Endothelial cell of umbilical vein (primary cell): ENCODE data around the gene PRDM11. TPM values are rescaled to one million over a fixed set of nuclear protein-coding genes. Genes with fewer than 3 reads are reported as not detected.

Experiments
- BruUV-seq: library from RNA; stranded (reverse); fragments of 400-500 nt; replicated peaks from 2 replicates; lab custom pipeline; 2021; lab: Mats Ljungman, UMichigan
- CTCF ChIA-PET: fragments of 300-600, 350-600 bp; sonication (Branson Sonifier 250); formaldehyde crosslinking; loops from one replicate; lab custom pipeline; 2021; ENCODE audit warnings: antibody characterized with exemption, inconsistent platforms; lab: Charles Lee
- POLR2A ChIA-PET: fragments of 300-600, 350-600 bp; sonication (Branson Sonifier 250); formaldehyde crosslinking; loops from one replicate; lab custom pipeline; 2021; ENCODE audit warnings: antibody characterized with exemption, inconsistent platforms; lab: Charles Lee
- DNase-seq: peaks from one replicate; pipeline ENCODE4 v3.0.0-alpha.2; 2011; ENCODE audit warnings: low read depth, low spot score
- FAIRE-seq: peaks from 2 replicates; lab custom pipeline; 2011; peaks lifted over from hg19 to GRCh38; lab: Jason Lieb, UNC
- H2AFZ ChIP-seq: 2 replicates; pipeline ENCODE4 v1.6.0; 2012; ENCODE audit warnings: low read depth, low read length, control low read depth, inconsistent platforms
- H3K27ac ChIP-seq: 2 replicates; pipeline ENCODE4 v1.5.1; 2011; ENCODE audit warnings: low read depth, mild to moderate bottlenecking, control low read depth, low read length, moderate library complexity; ENCODE audit not compliant: insufficient read depth
- H3K27me3 ChIP-seq, 2 experiments: 2 replicates each; pipeline versions ENCODE4 v1.6.0 to v1.6.1; 2011; ENCODE audit warnings: low read length in 2 of 2, mixed read lengths in 1 of 2; ENCODE audit not compliant: control insufficient read depth in 2 of 2, insufficient read depth in 2 of 2
- H3K36me3 ChIP-seq, 2 experiments: 2 replicates in 1 of 2; 3 replicates in 1 of 2; pipeline ENCODE4 v1.5.1; 2011; ENCODE audit warnings: low read length in 2 of 2, mild to moderate bottlenecking in 1 of 2, moderate library complexity in 1 of 2; ENCODE audit not compliant: control insufficient read depth in 2 of 2, insufficient read depth in 2 of 2; ENCODE audit errors: extremely low read depth in 1 of 2
- H3K4me1 ChIP-seq: 3 replicates; pipeline ENCODE4 v1.5.1; 2011; ENCODE audit warnings: mild to moderate bottlenecking, low read length; ENCODE audit not compliant: control insufficient read depth, insufficient read depth; ENCODE audit errors: extremely low read depth
- H3K4me2 ChIP-seq: 2 replicates; pipeline ENCODE4 v1.6.1; 2011; ENCODE audit warnings: low read length, control low read depth, mixed read lengths; ENCODE audit not compliant: insufficient read depth
- H3K4me3 ChIP-seq, 3 experiments: fragments of 200-600 bp in 1 of 3; sonication (generic), shearing (Covaris generic) in 1 of 3; replicated peaks in 1 of 3; 2 replicates each; pipeline ENCODE4 v1.5.1; 2011 to 2016; ENCODE audit warnings: control low read depth in 3 of 3, low read length in 3 of 3, mild to moderate bottlenecking in 2 of 3, inconsistent platforms in 1 of 3, low read depth in 1 of 3, moderate library complexity in 1 of 3; ENCODE audit not compliant: insufficient read depth in 1 of 3
- H3K79me2 ChIP-seq: 2 replicates; pipeline ENCODE4 v1.6.0; 2012; ENCODE audit warnings: low read length, inconsistent platforms; ENCODE audit not compliant: control insufficient read depth, insufficient read depth
- H3K9ac ChIP-seq: replicated peaks from 2 replicates; pipeline ENCODE3; 2011; ENCODE audit warnings: low read length, control low read depth; ENCODE audit not compliant: insufficient read depth; ENCODE audit errors: extremely low read depth
- H3K9me1 ChIP-seq: replicated peaks from 3 replicates; pipeline ENCODE4 v1.6.0; 2011; ENCODE audit warnings: mild to moderate bottlenecking, low read length; ENCODE audit not compliant: control insufficient read depth, insufficient read depth; ENCODE audit errors: extremely low read depth
- H3K9me3 ChIP-seq: replicated peaks from 2 replicates; pipeline ENCODE4 v1.5.1; 2012; ENCODE audit warnings: low read length, inconsistent platforms; ENCODE audit not compliant: control insufficient read depth, insufficient read depth
- H4K20me1 ChIP-seq: replicated peaks from 2 replicates; pipeline ENCODE3; 2011; ENCODE audit warnings: mild to moderate bottlenecking, low read length; ENCODE audit not compliant: control insufficient read depth, insufficient read depth; ENCODE audit errors: extremely low read depth
- CTCF ChIP-seq, 2 donors: IDR thresholded peaks; 1 replicate in 1 of 2; 2 replicates in 1 of 2; pipeline ENCODE4 v1.5.1; 2011; ENCODE audit warnings: low read length in 2 of 2, mild to moderate bottlenecking in 2 of 2, moderate library complexity in 2 of 2, control low read depth in 1 of 2, inconsistent platforms in 1 of 2, low read depth in 1 of 2; ENCODE audit not compliant: insufficient read depth in 1 of 2; ENCODE audit errors: extremely low read depth in 1 of 2
- EZH2 ChIP-seq: IDR thresholded peaks from 2 replicates; pipeline ENCODE4 v1.6.1; 2012; ENCODE audit warnings: borderline replicate concordance, low read depth, mild to moderate bottlenecking, moderate library complexity, low read length, inconsistent platforms; ENCODE audit not compliant: severe bottlenecking
- GATA2 ChIP-seq: IDR thresholded peaks from 2 replicates; pipeline ENCODE4 v1.7.0; 2011; ENCODE audit warnings: low read depth, mild to moderate bottlenecking, moderate library complexity, mixed read lengths, low read length; ENCODE audit not compliant: insufficient read length, insufficient read depth
- MAX ChIP-seq: IDR thresholded peaks from 2 replicates; pipeline ENCODE4 v1.6.1; 2011; ENCODE audit not compliant: insufficient read depth, insufficient read length
- MYC ChIP-seq: IDR thresholded peaks from one replicate; pipeline ENCODE4 v1.6.1; 2011; ENCODE audit warnings: mild to moderate bottlenecking, low read depth, low read length
- POLR2A ChIP-seq: IDR thresholded peaks from 2 replicates; pipeline ENCODE4 v1.6.1; 2012; ENCODE audit warnings: low read depth, mild to moderate bottlenecking, control low read depth, low read length
- POLR2AphosphoS5 ChIP-seq: IDR thresholded peaks from 2 replicates; pipeline ENCODE4 v1.6.1; 2012; ENCODE audit warnings: low read depth, mild to moderate bottlenecking, control low read depth, low read length, moderate library complexity; ENCODE audit not compliant: insufficient read depth
- dilution Hi-C: fragments of 300-500 bp; cut with MboI; formaldehyde crosslinking; loops from one replicate; pipeline ENCODE4 v1.15.0; 2019; ENCODE audit warnings: low sequenced_read_pairs; ENCODE audit not compliant: extremely low pct_ligation_motif_present
- intact Hi-C: fragments of 100-400 bp; cut with micrococcal nuclease; formaldehyde crosslinking; loops from one replicate; pipeline ENCODE4 v1.10.0; 2022
- polyA plus RNA-seq, 4 experiments: library from polyadenylated mRNA; depleted of rRNA in 3 of 4; stranded (reverse) in 3 of 4; unstranded in 1 of 4; fragments of >200 nt; gene quantifications; 2 replicates each; pipeline versions ENCODE4 v1.2.1 to v1.2.3, GENCODE V29; 2011 to 2012; ENCODE audit warnings: missing spikeins in 1 of 4
- total RNA-seq: library from RNA; stranded (reverse); gene quantifications from 2 replicates; pipeline ENCODE4 v1.2.3, GENCODE V29; 2021

Gene PRDM11
- total and polyA plus RNA-seq, 2 donors (not counting 3 experiments of a cell fraction or from before 2014, with no cell fraction given), result 6.9 to 14.1 TPM

GRCh38 chr11:45141171-45141570 is 5.3 kb upstream of the PRDM11 start:
- Histone ChIP-seq H3K9me1 (no peaks in the 10 kb centered on the region), H3K4me2 (no peak overlapping the region), H3K36me3 (no peaks in the 10 kb centered on the region), H2AFZ (no peak overlapping the region), H3K9ac (no peak overlapping the region), H3K27me3 (peaks cover 16 to 46% of the 10 kb centered on the region in 2 experiments), H3K79me2 (no peaks in the 10 kb centered on the region), H4K20me1 (no peaks in the 10 kb centered on the region), H3K4me3 (no peak overlapping the region), H3K27ac (no peak overlapping the region), H3K4me1 (peaks cover 9% of the 10 kb centered on the region), H3K9me3 (no peaks in the 10 kb centered on the region)
- BruUV-seq, result no TSS peak
- ChIA-PET CTCF (interaction anchor here (0.7 to 2.1 kb wide), 4 partner anchors 9 to 214 kb away, joined by 3 to 14 read pairs (median 3); no protein-coding TSS in a partner anchor), POLR2A (no interaction called here)
- dilution Hi-C loops (no loop called here), intact Hi-C loops (no loop called here)
- FAIRE-seq (no peak), DNase-seq (no peak)
- TF ChIP-seq POLR2A (no peak), MAX (no peak), CTCF (IDR thresholded peaks at IDR 0.05; ENCODE audit: extremely low read depth in 1 of 2, insufficient read depth in 1 of 2, low read depth in 1 of 2, low read length in 2 of 2) (no peak), GATA2 (no peak), POLR2AphosphoS5 (no peak), MYC (no peak), EZH2 (no peak)
